ENCODE results near the gene KIAA1755.

- no peak for TF ChIP-seq YY1 (IDR thresholded peaks at IDR 0.05; ENCODE audit: insufficient read depth, insufficient read length)
- TF ChIP-seq SUZ12 (IDR thresholded peaks at IDR 0.05; ENCODE audit: extremely low read depth, insufficient read depth, insufficient read length) = no peak
These were observed 7.9 kb downstream of the KIAA1755 start for GRCh38 chr20:38252292-38253288.

Measured in NT2/D1 (cell line).